Muscle of leg (tissue), 11 donors: Measurements from ENCODE around the gene HIVEP2. TPM values are rescaled to one million over a fixed set of nuclear protein-coding genes. Genes with fewer than 3 reads are reported as not detected.

ENCODE experiments used
- DNase-seq: peaks from one replicate; pipeline ENCODE4 v3.0.0; 2013
- H3K27ac ChIP-seq: one replicate; pipeline ENCODE4 v1.5.1; 2013; ENCODE audit warnings: mild to moderate bottlenecking, low read length, control low read depth
- H3K27me3 ChIP-seq: one replicate; pipeline ENCODE4 v1.6.1; 2013; ENCODE audit warnings: low read length; ENCODE audit not compliant: control insufficient read depth, insufficient read depth
- H3K36me3 ChIP-seq: one replicate; pipeline ENCODE4 v1.6.1; 2013; ENCODE audit warnings: low read length; ENCODE audit not compliant: control insufficient read depth, insufficient read depth
- H3K4me1 ChIP-seq: one replicate; pipeline ENCODE4 v1.6.1; 2013; ENCODE audit warnings: low read length; ENCODE audit not compliant: control insufficient read depth, insufficient read depth
- H3K4me3 ChIP-seq: one replicate; pipeline ENCODE4 v1.5.1; 2013; ENCODE audit warnings: low read length, control low read depth
- H3K9me3 ChIP-seq: replicated peaks from 2 replicates; pipeline ENCODE4 v1.6.1; 2013; ENCODE audit warnings: low read depth, low read length; ENCODE audit not compliant: control insufficient read depth
- WGBS: methylation state at CpG from one replicate; pipeline ENCODE4 v1.1.5; 2013; ENCODE audit warnings: missing lambda C conversion rate; ENCODE audit not compliant: insufficient coverage; 5-methylcytosine and 5-hydroxymethylcytosine counted together
- polyA plus RNA-seq, 8 donors: library from polyadenylated mRNA; unstranded; fragments of 120-200 nt; gene quantifications; one replicate each; pipeline versions ENCODE4 v1.2.1 to v1.2.3, GENCODE V29; 2013; ENCODE audit warnings: inconsistent platforms in 1 of 8, low replicate concordance in 1 of 8; ENCODE audit not compliant: insufficient read length in 8 of 8, insufficient read depth in 1 of 8
- total RNA-seq: library from RNA; stranded (reverse); fragments of 120-200 nt; gene quantifications from one replicate; pipeline ENCODE4 v1.2.4, GENCODE V29; 2013

HIVEP2 gene
- total and polyA plus RNA-seq, 9 donors: 8.6 to 17.9 (median 14.8) TPM

- Histone ChIP-seq H3K4me3 (no peak overlapping the region), H3K27me3 (no peaks in the 10 kb centered on the region), H3K36me3 (no peaks in the 10 kb centered on the region), H3K9me3 (no peaks in the 10 kb centered on the region), H3K4me1 (peaks cover 31% of the 10 kb centered on the region), H3K27ac (peak overlapping the region; percentile 30)
- WGBS: no CpG with 5 or more reads among the region's 5 CpGs
- no peak for DNase-seq
Observed at GRCh38 chr6:142855893-142856623, 88.9 kb downstream of the HIVEP2 start.

- Histone ChIP-seq H3K4me1 (peaks cover 33% of the 10 kb centered on the region), H3K36me3 (no peaks in the 10 kb centered on the region), H3K4me3 (no peak overlapping the region), H3K27me3 (no peaks in the 10 kb centered on the region), H3K27ac (peak overlapping the region; percentile 37), H3K9me3 (no peaks in the 10 kb centered on the region)
- DNase-seq: peak; percentile 43
- 84% methylated on average over 3 of the region's 12 CpGs for WGBS
Observed at GRCh38 chr6:142854589-142855488, 90.1 kb downstream of the HIVEP2 start.

GRCh38 chr6:142853244-142854180 is 91.5 kb downstream of the HIVEP2 start:
- peak; percentile 37 for DNase-seq
- no peaks in the 10 kb centered on the region for H3K9me3 ChIP-seq
- no peaks in the 10 kb centered on the region for H3K36me3 ChIP-seq
- WGBS: 75% methylated on average over 2 of the region's 6 CpGs
- H3K27ac ChIP-seq: peak overlapping the region; percentile 1
- H3K27me3 ChIP-seq: no peaks in the 10 kb centered on the region
- peaks cover 34% of the 10 kb centered on the region for H3K4me1 ChIP-seq
- H3K4me3 ChIP-seq: no peak overlapping the region

- Histone ChIP-seq H3K36me3 (no peaks in the 10 kb centered on the region), H3K4me1 (peaks cover 33% of the 10 kb centered on the region), H3K27ac (peak overlapping the region; percentile 22), H3K27me3 (no peaks in the 10 kb centered on the region), H3K4me3 (no peak overlapping the region), H3K9me3 (no peaks in the 10 kb centered on the region)
- DNase-seq: no peak
- no CpG with 5 or more reads among the region's 2 CpGs for WGBS
Observed at GRCh38 chr6:142851601-142852000, 93.4 kb downstream of the HIVEP2 start.

- no peak overlapping the region for H3K4me3 ChIP-seq
- peaks cover 37% of the 10 kb centered on the region for H3K4me1 ChIP-seq
- H3K36me3 ChIP-seq: no peaks in the 10 kb centered on the region
- WGBS: no CpG with 5 or more reads among the region's 3 CpGs
- H3K27ac ChIP-seq: peak overlapping the region; percentile 25
- H3K9me3 ChIP-seq: no peaks in the 10 kb centered on the region
- no peaks in the 10 kb centered on the region for H3K27me3 ChIP-seq
- DNase-seq: peak; percentile 38
Observed at GRCh38 chr6:142850679-142851423, 94.1 kb downstream of the HIVEP2 start.

- no peak overlapping the region for H3K27ac ChIP-seq
- no peaks in the 10 kb centered on the region for H3K36me3 ChIP-seq
- no CpG with 5 or more reads among the region's 3 CpGs for WGBS
- H3K27me3 ChIP-seq: no peaks in the 10 kb centered on the region
- peaks cover 32% of the 10 kb centered on the region for H3K4me1 ChIP-seq
- no peak overlapping the region for H3K4me3 ChIP-seq
- no peak for DNase-seq
- H3K9me3 ChIP-seq: no peaks in the 10 kb centered on the region
Observed at GRCh38 chr6:142848976-142849375, 96.0 kb downstream of the HIVEP2 start.

GRCh38 chr6:142848156-142848555 is 96.8 kb downstream of the HIVEP2 start:
- no peak overlapping the region for H3K4me3 ChIP-seq
- H3K27me3 ChIP-seq: no peaks in the 10 kb centered on the region
- H3K9me3 ChIP-seq: no peaks in the 10 kb centered on the region
- peak overlapping the region; percentile 92 for H3K27ac ChIP-seq
- DNase-seq: no peak
- peaks cover 25% of the 10 kb centered on the region for H3K4me1 ChIP-seq
- H3K36me3 ChIP-seq: no peaks in the 10 kb centered on the region

GRCh38 chr6:142846883-142847287 is 98.1 kb downstream of the HIVEP2 start:
- no peaks in the 10 kb centered on the region for H3K36me3 ChIP-seq
- H3K4me1 ChIP-seq: peaks cover 24% of the 10 kb centered on the region
- H3K9me3 ChIP-seq: no peaks in the 10 kb centered on the region
- WGBS: 69% methylated on average over 2 of the region's 5 CpGs
- H3K27ac ChIP-seq: peak overlapping the region; percentile 92
- H3K27me3 ChIP-seq: no peaks in the 10 kb centered on the region
- H3K4me3 ChIP-seq: no peak overlapping the region
- DNase-seq: peak; percentile 79

- 60% methylated on average over 1 of the region's 2 CpGs for WGBS
- H3K4me1 ChIP-seq: peaks cover 24% of the 10 kb centered on the region
Observed at GRCh38 chr6:142846459-142846831, 98.5 kb downstream of the HIVEP2 start.

More at GRCh38 chr6:142846459-142846831, 98.5 kb downstream of the HIVEP2 start:
- DNase-seq: no peak
- H3K9me3 ChIP-seq: no peaks in the 10 kb centered on the region
- no peaks in the 10 kb centered on the region for H3K27me3 ChIP-seq
- H3K36me3 ChIP-seq: no peaks in the 10 kb centered on the region
- peak overlapping the region; percentile 92 for H3K27ac ChIP-seq
- H3K4me3 ChIP-seq: no peak overlapping the region
